ENCODE measurements around the gene TRAPPC12.
"Not testable (repeated sequence)": the region's sequence is repeated elsewhere in the genome, so short reads cannot be mapped to it uniquely, and the experiment has no call there.

Gene TRAPPC12

GRCh38 chr2:3379647-3380534 is at the start of gene TRAPPC12:
Gene TRAPPC12, plus strand, starts transcription at chr2:3379694. Its CDS starts 7,930 bp downstream, at chr2:3387624.
- DNase-seq (ENCODE audit: low read depth, low spot score) = peak; percentile 46
- peak within 1 kb of the TSS; percentile 93 for H3K27ac ChIP-seq

- H3K27ac ChIP-seq = no peak overlapping the region
- no peak for DNase-seq (ENCODE audit: low read depth, low spot score)
Measured at GRCh38 chr2:3332133-3332532, 47.4 kb upstream of the TRAPPC12 start.

- no peak overlapping the region for H3K27ac ChIP-seq
- DNase-seq (ENCODE audit: low read depth, low spot score) = no peak
Measured at GRCh38 chr2:3334392-3335345, 44.8 kb upstream of the TRAPPC12 start.

GRCh38 chr2:3336844-3337243 is 42.6 kb upstream of the TRAPPC12 start:
- DNase-seq (ENCODE audit: low read depth, low spot score) = no peak
- no peak overlapping the region for H3K27ac ChIP-seq

GRCh38 chr2:3338340-3338739 is 41.2 kb upstream of the TRAPPC12 start:
- DNase-seq (ENCODE audit: low read depth, low spot score) = no peak
- H3K27ac ChIP-seq = no peak overlapping the region

GRCh38 chr2:3340144-3340543 is 39.4 kb upstream of the TRAPPC12 start:
- DNase-seq (ENCODE audit: low read depth, low spot score) = no peak
- H3K27ac ChIP-seq = no peak overlapping the region

GRCh38 chr2:3341336-3341735 is 38.2 kb upstream of the TRAPPC12 start:
- H3K27ac ChIP-seq = no peak overlapping the region
- DNase-seq (ENCODE audit: low read depth, low spot score) = no peak

- no peak overlapping the region for H3K27ac ChIP-seq
- DNase-seq (ENCODE audit: low read depth, low spot score) = no peak
Measured at GRCh38 chr2:3342324-3342723, 37.2 kb upstream of the TRAPPC12 start.

- DNase-seq (ENCODE audit: low read depth, low spot score) = no peak
Measured at GRCh38 chr2:3343012-3343411, 36.5 kb upstream of the TRAPPC12 start.

GRCh38 chr2:3344897-3345296 is 34.6 kb upstream of the TRAPPC12 start:
- no peak for DNase-seq (ENCODE audit: low read depth, low spot score)
- H3K27ac ChIP-seq = no peak overlapping the region

More at GRCh38 chr2:3343012-3343411, 36.5 kb upstream of the TRAPPC12 start:
- no peak overlapping the region for H3K27ac ChIP-seq

GRCh38 chr2:3345621-3346020 is 33.9 kb upstream of the TRAPPC12 start:
- DNase-seq (ENCODE audit: low read depth, low spot score) = no peak
- H3K27ac ChIP-seq = no peak overlapping the region

GRCh38 chr2:3348767-3349166 is 30.7 kb upstream of the TRAPPC12 start:
- no peak for DNase-seq (ENCODE audit: low read depth, low spot score)
- peak overlapping the region; percentile 22 for H3K27ac ChIP-seq

GRCh38 chr2:3349211-3349693 is 30.2 kb upstream of the TRAPPC12 start:
- H3K27ac ChIP-seq = peak overlapping the region; percentile 22
- peak; percentile 3 for DNase-seq (ENCODE audit: low read depth, low spot score)

- no peak overlapping the region for H3K27ac ChIP-seq
- no peak for DNase-seq (ENCODE audit: low read depth, low spot score)
Measured at GRCh38 chr2:3354986-3355385, 24.5 kb upstream of the TRAPPC12 start.

- no peak for DNase-seq (ENCODE audit: low read depth, low spot score)
- H3K27ac ChIP-seq = no peak overlapping the region
Measured at GRCh38 chr2:3355951-3356569, 23.4 kb upstream of the TRAPPC12 start.

GRCh38 chr2:3356799-3357198 is 22.7 kb upstream of the TRAPPC12 start:
- DNase-seq (ENCODE audit: low read depth, low spot score) = no peak
- no peak overlapping the region for H3K27ac ChIP-seq

GRCh38 chr2:3357446-3357845 is 22.0 kb upstream of the TRAPPC12 start:
- DNase-seq (ENCODE audit: low read depth, low spot score); H3K27ac ChIP-seq: not testable (repeated sequence)

GRCh38 chr2:3357926-3358325 is 21.6 kb upstream of the TRAPPC12 start:
- DNase-seq (ENCODE audit: low read depth, low spot score) = no peak
- H3K27ac ChIP-seq = no peak overlapping the region

- no peak for DNase-seq (ENCODE audit: low read depth, low spot score)
- no peak overlapping the region for H3K27ac ChIP-seq
Measured at GRCh38 chr2:3361518-3362389, 17.7 kb upstream of the TRAPPC12 start.
